NT2/D1 (cell line): Measurements from ENCODE around the gene HIPK4.

Source experiments
- YY1 ChIP-seq: IDR thresholded peaks from 2 replicates; pipeline ENCODE4 v1.6.1; 2011; ENCODE audit not compliant: insufficient read length, insufficient read depth
- ZNF274 ChIP-seq: IDR thresholded peaks from 2 replicates; pipeline ENCODE4 v1.6.1; 2011; ENCODE audit warnings: mild to moderate bottlenecking, low read depth, low read length

DNA sequence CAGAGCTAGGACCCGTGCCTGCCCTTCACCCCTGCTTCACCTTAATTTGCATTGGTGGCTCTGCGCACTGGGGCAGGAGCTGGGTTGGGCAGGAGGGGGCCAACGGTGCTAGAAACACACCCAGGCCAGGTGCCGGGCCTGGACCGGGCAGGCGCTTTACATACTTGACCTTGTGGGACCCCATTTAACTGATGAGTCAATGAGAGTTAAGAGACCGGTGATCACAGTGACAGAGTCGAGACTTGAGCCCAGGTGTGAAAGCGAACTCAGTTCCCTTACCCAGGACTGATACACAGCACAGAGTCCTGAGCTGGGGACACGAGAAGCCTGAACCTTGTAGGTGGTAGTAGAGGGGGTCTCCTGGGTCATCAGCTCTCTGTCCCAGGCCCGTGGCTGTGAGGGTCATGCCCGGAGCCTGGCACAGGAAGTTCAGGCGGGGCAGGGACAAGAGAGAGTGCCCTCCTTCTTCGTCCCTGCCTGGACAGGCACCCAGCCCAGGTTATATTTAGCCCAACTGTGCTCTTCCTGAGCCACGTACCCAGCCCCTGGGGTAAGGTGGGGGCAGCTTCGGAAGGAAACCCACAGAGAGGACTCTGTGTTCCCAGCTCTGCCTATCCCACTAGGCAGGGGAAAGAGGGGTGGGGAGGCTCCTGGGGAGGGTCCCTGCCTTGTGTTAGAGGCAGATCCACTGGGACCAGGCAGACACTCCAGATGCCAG lies 21.3 kb upstream of the HIPK4 start:
- no peak for TF ChIP-seq YY1
- no peak for TF ChIP-seq ZNF274
